ENCODE data around the gene CACNA1H. TPM values are rescaled to one million over a fixed set of nuclear protein-coding genes. Genes with fewer than 3 reads are reported as not detected.

The CACNA1H gene
- under 1 TPM; 0.50 to 0.84 TPM for total RNA-seq

DNA sequence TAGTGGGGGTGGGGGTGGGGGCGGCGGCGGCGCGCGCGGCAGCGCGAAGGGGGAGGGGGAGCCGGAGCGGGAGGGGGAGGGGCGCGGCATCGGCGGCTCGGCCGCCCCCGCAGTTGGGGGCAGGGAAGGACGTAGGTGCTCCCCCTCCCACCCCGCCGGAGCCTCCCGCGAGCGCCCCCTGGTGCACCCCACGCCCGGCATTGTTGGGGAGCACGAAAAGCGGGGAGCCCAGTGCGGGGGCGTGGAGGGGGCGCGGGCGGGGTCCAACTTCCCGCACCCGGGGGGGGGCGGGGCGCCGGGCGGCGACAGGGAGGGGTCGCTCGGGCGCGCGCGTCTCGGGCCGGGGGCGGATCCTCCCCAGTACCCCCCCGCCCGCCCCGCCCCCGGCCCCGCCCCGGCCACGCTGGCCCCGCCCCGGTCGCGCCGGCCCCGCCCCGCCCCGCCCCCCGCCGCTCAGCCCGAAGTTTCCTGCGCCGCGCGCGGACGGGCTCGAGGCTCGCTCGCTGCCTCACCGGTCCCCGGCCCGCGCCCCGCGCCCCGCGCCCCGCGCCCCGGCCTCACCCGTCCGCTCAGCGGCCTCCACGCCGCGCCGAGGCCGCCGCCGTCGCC is at the start of gene CACNA1H:
TSS of gene CACNA1H (plus strand) at position 456 of the 609 bp plus-strand sequence. CDS start 632 bp downstream, outside the sequence.
- H3K4me3 Mint-ChIP-seq = peak within 1 kb of the TSS; percentile 57

DNA sequence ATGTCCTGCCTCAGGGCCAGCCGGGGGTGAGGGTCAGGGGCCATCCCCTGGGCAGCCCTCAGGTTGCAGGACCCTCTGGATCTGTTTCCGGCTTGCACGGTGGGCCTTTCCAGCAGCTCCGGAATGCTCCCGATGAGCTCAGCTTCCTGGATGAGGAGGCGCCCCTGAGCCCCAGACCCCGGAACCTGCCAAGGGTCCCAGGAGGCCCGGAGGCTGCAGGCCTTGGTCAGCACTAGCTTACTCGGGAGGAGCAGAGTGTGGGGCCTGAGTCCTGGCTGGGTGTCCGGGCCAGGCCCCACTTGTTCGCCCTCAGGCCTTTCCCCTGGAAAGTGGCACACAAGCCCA is 49.3 kb upstream of the CACNA1H start:
- H3K4me3 Mint-ChIP-seq = no peak overlapping the region
- intact Hi-C loops (cut with micrococcal nuclease) = loop anchor here (1.0 to 2.0 kb wide), 2 partner anchors 47 to 290 kb away; no protein-coding TSS in a partner anchor
- no peaks in the 10 kb centered on the region for H3K36me3 Mint-ChIP-seq (ENCODE audit: low read depth)
- no peak overlapping the region for H3K27ac Mint-ChIP-seq
- CTCF ChIA-PET = interaction anchor here (1.2 to 1.4 kb wide), 2 partner anchors 289 to 391 kb away, joined by 3 to 7 read pairs; no protein-coding TSS in a partner anchor
- no peaks in the 10 kb centered on the region for H3K4me1 Mint-ChIP-seq (ENCODE audit: low read depth)
- no peak for DNase-seq
- no peaks in the 10 kb centered on the region for H3K9me3 Mint-ChIP-seq
- H3K27me3 Mint-ChIP-seq (ENCODE audit: low read depth) = peaks cover 11% of the 10 kb centered on the region

More for the DNA sequence above, at the start of gene CACNA1H:
- H3K9me3 Mint-ChIP-seq = no peaks in the 10 kb centered on the region
- H3K27me3 Mint-ChIP-seq (ENCODE audit: low read depth) = peaks cover 9% of the 10 kb centered on the region
- CTCF ChIA-PET = no interaction called here
- no peak within 1 kb of the TSS for H3K27ac Mint-ChIP-seq
- intact Hi-C loops (cut with micrococcal nuclease) = no loop called here
- H3K36me3 Mint-ChIP-seq (ENCODE audit: low read depth) = no peaks in the 10 kb centered on the region
- peaks cover 2% of the 10 kb centered on the region for H3K4me1 Mint-ChIP-seq (ENCODE audit: low read depth)
- peak; percentile 64 for DNase-seq

DNA sequence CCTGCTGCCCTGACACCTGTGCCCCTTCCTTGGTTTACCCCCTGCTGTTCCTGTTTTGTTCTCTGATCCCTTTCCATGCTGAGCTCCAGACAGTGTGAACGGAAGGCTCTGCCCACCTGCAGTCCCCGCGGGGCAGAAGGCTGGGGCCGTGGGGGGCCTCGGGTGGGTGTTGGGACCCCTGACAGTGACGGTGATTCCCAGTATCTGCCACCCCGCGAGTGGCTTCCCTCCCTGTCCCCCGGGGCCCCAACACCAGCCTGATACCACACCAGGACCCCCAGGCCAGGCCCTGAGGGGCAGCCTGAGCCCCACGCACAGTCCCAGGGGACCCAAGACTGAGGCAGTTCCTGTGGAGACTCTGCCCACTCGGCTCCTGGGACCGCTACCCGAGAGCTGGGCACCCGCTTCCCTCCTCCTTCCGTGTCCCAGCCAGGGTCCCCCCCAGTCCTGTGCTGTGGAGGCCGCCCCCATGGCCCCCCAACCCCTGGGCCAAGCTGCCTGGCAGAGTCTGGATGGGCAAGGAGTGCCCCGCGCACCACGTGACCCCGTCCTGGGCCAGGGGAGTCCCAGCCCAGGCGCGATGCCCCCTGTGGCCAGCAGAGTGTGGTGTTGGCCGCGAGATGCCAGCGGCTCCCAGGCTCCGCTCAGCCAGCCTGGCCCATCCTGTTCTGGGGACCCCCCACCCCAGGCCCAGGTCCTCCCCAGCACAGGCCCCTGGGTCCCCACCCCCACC is 46.9 kb upstream of the CACNA1H start:
- H3K9me3 Mint-ChIP-seq = no peaks in the 10 kb centered on the region
- peak; percentile 57 for DNase-seq

DNA sequence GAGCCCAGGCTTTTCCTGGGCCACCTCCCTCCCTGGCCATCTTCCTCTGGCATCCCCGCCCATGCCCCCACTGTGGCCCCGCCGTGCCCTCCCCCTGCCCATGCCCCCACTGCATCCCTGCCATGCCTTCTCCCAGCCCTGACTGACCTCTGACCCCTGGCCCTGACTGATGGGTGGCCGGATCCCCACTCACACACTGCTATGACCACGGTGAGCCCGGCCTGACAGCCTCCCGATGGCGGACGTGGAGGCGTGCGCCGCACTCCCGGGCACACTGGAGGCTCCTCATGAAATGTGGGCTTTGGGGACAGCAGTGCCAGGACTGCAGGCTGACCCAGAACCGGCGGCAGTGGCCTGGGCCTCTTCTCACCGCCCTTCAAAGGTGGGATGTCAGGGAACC is 46.2 kb upstream of the CACNA1H start:
- no peaks in the 10 kb centered on the region for H3K36me3 Mint-ChIP-seq (ENCODE audit: low read depth)
- H3K27me3 Mint-ChIP-seq (ENCODE audit: low read depth) = peaks cover 12% of the 10 kb centered on the region
- intact Hi-C loops (cut with micrococcal nuclease) = loop anchor here (2.0 kb wide), 1 partner anchor 88 kb away; no protein-coding TSS in a partner anchor
- no peak overlapping the region for H3K27ac Mint-ChIP-seq
- no peak overlapping the region for H3K4me3 Mint-ChIP-seq
- CTCF ChIA-PET = interaction anchor here (0.6 kb wide), 1 partner anchor 47 kb away, joined by 3 read pairs; no protein-coding TSS in a partner anchor
- no peak for DNase-seq
- no peaks in the 10 kb centered on the region for H3K9me3 Mint-ChIP-seq
- no peaks in the 10 kb centered on the region for H3K4me1 Mint-ChIP-seq (ENCODE audit: low read depth)

More for the DNA sequence above, 46.9 kb upstream of the CACNA1H start:
- intact Hi-C loops (cut with micrococcal nuclease) = loop anchor here (2.0 kb wide), 1 partner anchor 89 kb away; no protein-coding TSS in a partner anchor
- no peak overlapping the region for H3K4me3 Mint-ChIP-seq
- no peaks in the 10 kb centered on the region for H3K36me3 Mint-ChIP-seq (ENCODE audit: low read depth)
- H3K27ac Mint-ChIP-seq = no peak overlapping the region
- H3K4me1 Mint-ChIP-seq (ENCODE audit: low read depth) = no peaks in the 10 kb centered on the region
- H3K27me3 Mint-ChIP-seq (ENCODE audit: low read depth) = peaks cover 9% of the 10 kb centered on the region
- CTCF ChIA-PET = no interaction called here

DNA sequence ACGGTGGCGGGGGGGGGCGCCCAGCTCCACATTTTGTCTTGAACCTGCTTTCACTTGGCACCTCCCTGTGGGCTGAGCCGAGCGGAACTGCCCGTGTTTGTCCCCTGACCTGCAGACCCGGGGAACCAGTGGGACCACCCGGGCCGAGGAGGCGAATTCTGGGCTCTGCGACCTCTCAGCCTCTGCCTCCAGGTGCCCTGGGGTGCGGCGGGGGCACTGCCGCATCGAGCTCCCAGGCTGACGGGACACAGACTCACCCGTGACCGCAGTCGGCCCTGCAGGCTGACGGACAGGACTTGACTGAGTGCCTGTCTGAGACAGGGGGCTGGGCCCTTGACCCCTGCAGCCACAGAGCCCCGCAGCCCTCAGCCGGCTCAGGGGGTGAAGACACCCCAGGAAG is 45.8 kb upstream of the CACNA1H start:
- H3K27ac Mint-ChIP-seq = no peak overlapping the region
- H3K36me3 Mint-ChIP-seq (ENCODE audit: low read depth) = no peaks in the 10 kb centered on the region
- no peak for DNase-seq
- H3K4me3 Mint-ChIP-seq = no peak overlapping the region
- H3K9me3 Mint-ChIP-seq = no peaks in the 10 kb centered on the region
- intact Hi-C loops (cut with micrococcal nuclease) = loop anchor here (2.0 kb wide), 1 partner anchor 88 kb away; no protein-coding TSS in a partner anchor
- no peaks in the 10 kb centered on the region for H3K4me1 Mint-ChIP-seq (ENCODE audit: low read depth)
- CTCF ChIA-PET = interaction anchor here (0.6 kb wide), 1 partner anchor 47 kb away, joined by 3 read pairs; no protein-coding TSS in a partner anchor
- peaks cover 12% of the 10 kb centered on the region for H3K27me3 Mint-ChIP-seq (ENCODE audit: low read depth)

DNA sequence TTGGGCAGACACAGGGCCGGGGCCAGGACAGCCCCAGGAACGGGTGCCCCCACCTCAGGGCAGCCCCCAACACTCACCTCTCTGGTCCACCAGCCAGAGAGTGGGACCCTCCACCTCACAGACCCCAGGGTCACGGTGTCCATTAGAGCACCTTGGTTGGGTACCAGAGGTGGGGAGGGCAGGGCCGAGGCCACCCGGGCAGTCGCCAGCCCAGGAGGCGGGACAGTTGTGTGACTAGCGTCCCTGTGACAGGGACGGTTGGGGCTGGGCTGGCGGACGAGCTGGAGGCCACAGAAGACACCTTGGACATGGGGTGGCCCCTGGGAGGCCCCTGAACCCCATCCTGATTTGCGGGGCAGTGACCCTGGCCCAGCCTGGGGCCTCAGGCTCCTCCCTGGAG is 45.2 kb upstream of the CACNA1H start:
- H3K9me3 Mint-ChIP-seq = no peaks in the 10 kb centered on the region
- no peak for DNase-seq
- H3K27me3 Mint-ChIP-seq (ENCODE audit: low read depth) = peaks cover 12% of the 10 kb centered on the region
- CTCF ChIA-PET = no interaction called here
- H3K36me3 Mint-ChIP-seq (ENCODE audit: low read depth) = no peaks in the 10 kb centered on the region
- no peak overlapping the region for H3K4me3 Mint-ChIP-seq
- H3K4me1 Mint-ChIP-seq (ENCODE audit: low read depth) = no peaks in the 10 kb centered on the region
- intact Hi-C loops (cut with micrococcal nuclease) = loop anchor here (2.0 kb wide), 1 partner anchor 87 kb away; no protein-coding TSS in a partner anchor
- no peak overlapping the region for H3K27ac Mint-ChIP-seq

DNA sequence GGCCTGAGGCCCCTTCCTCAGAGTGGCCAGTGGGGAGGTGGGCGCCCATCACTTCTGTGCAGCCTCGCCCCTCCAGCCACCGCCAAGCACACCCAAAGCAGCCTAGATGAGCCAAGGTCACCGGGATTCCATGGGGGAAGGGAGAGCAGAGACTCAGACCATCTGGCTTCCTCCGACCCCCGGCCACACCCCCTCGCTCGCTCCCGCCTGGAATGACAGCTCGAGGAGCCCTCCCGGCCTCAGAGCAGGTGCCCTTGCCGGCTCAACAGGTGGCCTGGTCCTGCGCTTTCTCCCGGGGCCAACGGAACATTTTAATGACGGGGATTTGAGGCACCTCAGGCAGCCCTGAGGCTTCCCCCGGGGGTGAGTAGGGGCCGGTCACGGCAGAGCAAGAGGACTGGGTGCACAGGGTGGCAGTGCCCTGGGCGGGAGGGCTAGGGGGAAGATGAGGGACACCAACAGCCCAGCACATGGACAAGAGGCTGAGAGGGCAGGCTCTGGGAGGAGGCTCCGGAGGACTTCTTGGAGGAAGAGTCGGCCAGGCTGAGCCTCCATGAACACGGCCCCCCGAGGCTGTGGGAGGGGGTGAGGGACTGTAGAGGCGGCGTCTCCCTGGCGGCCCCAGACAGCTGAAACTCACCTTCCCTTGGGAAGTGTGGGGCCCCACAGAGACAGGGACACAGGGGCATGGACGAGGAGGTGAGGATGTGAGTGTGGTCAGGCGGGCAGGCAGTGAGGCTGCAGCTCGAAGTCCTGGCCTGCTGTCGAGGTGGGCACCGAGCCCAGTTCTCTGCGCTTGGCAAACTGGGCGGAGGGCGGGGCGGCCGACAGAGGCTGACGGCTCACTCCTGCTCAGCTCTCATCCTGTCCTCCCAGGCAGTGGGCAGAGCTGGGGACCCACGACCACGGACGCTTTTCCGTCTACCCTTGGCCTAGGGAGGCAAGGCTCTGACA is 44.3 kb upstream of the CACNA1H start:
- CTCF ChIA-PET = no interaction called here
- DNase-seq = no peak
- H3K4me3 Mint-ChIP-seq = no peak overlapping the region
- no peaks in the 10 kb centered on the region for H3K36me3 Mint-ChIP-seq (ENCODE audit: low read depth)
- peaks cover 12% of the 10 kb centered on the region for H3K27me3 Mint-ChIP-seq (ENCODE audit: low read depth)
- no peaks in the 10 kb centered on the region for H3K9me3 Mint-ChIP-seq
- no peaks in the 10 kb centered on the region for H3K4me1 Mint-ChIP-seq (ENCODE audit: low read depth)
- H3K27ac Mint-ChIP-seq = no peak overlapping the region
- intact Hi-C loops (cut with micrococcal nuclease) = no loop called here

DNA sequence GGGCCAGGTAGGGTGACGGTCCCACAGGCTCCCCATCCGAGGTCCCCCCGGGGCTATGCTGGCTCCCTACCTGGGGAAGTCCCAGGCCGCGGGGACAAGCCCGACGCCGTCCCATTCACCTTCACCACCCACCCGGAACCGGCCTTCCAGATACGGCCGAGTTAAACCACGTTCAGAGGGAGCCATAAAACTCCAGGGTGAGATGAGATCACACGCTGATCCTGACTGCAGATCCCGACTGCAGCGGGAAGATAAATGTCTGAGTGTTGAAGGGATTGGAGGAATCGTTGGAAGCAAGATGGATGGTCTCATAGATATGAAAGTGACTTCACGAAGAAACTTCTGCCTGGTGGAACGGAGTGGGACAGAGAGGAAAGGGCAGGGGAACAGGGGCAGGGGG is 43.3 kb upstream of the CACNA1H start:
- CTCF ChIA-PET = no interaction called here
- H3K27ac Mint-ChIP-seq = no peak overlapping the region
- no peak overlapping the region for H3K4me3 Mint-ChIP-seq
- H3K9me3 Mint-ChIP-seq = no peaks in the 10 kb centered on the region
- no peak for DNase-seq
- H3K36me3 Mint-ChIP-seq (ENCODE audit: low read depth) = no peaks in the 10 kb centered on the region
- peaks cover 7% of the 10 kb centered on the region for H3K27me3 Mint-ChIP-seq (ENCODE audit: low read depth)
- intact Hi-C loops (cut with micrococcal nuclease) = no loop called here
- H3K4me1 Mint-ChIP-seq (ENCODE audit: low read depth) = no peaks in the 10 kb centered on the region

DNA sequence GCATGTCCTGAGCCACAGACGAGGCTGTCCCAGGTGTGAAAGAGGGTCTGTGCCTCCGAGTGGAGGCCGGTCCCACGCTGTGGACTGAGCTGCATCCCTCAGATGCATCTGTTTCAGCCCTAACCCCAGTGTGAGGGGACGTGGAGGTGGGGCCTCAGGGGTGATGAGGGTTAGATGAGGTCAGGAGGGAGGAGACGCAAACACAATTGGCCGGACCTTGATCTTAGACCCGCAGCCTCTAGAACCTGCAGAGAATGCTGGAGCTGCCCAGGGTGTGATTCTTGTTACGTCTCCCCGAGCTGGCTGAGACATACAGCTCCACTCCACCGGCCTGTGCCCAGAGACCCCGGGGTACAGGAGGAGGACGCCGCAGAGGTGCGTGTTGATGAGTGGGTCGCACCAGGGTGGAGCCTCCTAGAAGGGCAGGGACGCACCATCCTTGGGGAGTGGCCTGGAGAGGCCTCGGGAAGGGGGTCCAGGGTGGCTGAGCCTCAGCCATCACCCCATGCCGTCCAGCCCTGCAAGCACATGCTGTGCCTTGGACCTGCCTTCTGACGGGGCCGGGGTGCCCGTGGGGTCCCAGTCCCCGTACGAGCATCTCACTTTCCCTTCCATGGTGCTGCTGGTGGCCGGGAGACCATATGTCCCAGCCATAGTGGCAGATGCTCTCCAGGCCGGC is 40.3 kb upstream of the CACNA1H start:
- CTCF ChIA-PET = no interaction called here
- Mint-ChIP-seq H3K27me3 (ENCODE audit: low read depth) (peaks cover 3% of the 10 kb centered on the region), H3K4me3 (no peak overlapping the region), H3K4me1 (ENCODE audit: low read depth) (no peaks in the 10 kb centered on the region), H3K36me3 (ENCODE audit: low read depth) (no peaks in the 10 kb centered on the region), H3K9me3 (no peaks in the 10 kb centered on the region), H3K27ac (no peak overlapping the region)
- no peak for DNase-seq
- intact Hi-C loops (cut with micrococcal nuclease) = no loop called here

DNA sequence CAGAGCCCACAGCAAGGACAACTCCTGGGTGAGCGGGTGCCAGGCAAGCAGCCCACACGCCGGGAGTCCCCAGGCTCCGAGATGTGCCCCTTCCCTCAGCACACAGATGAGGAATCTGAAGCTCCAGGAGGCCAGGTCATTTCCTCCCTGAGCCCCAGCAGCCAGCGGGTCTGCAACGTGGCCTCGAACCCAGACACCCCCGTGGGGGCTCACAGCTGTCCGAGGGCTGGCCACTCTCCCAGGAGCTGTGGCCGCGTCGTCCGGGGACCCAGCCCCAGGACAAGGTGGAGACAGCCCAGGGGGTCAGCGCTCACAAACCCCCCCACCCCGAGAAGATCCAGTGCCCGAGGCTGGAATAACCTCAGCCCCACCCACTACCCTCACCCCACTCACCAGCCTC is 39.4 kb upstream of the CACNA1H start:
- Mint-ChIP-seq H3K4me3 (no peak overlapping the region), H3K4me1 (ENCODE audit: low read depth) (no peaks in the 10 kb centered on the region), H3K27me3 (ENCODE audit: low read depth) (peaks cover 3% of the 10 kb centered on the region), H3K27ac (no peak overlapping the region), H3K36me3 (ENCODE audit: low read depth) (no peaks in the 10 kb centered on the region), H3K9me3 (no peaks in the 10 kb centered on the region)
- CTCF ChIA-PET = no interaction called here
- intact Hi-C loops (cut with micrococcal nuclease) = no loop called here
- no peak for DNase-seq

DNA sequence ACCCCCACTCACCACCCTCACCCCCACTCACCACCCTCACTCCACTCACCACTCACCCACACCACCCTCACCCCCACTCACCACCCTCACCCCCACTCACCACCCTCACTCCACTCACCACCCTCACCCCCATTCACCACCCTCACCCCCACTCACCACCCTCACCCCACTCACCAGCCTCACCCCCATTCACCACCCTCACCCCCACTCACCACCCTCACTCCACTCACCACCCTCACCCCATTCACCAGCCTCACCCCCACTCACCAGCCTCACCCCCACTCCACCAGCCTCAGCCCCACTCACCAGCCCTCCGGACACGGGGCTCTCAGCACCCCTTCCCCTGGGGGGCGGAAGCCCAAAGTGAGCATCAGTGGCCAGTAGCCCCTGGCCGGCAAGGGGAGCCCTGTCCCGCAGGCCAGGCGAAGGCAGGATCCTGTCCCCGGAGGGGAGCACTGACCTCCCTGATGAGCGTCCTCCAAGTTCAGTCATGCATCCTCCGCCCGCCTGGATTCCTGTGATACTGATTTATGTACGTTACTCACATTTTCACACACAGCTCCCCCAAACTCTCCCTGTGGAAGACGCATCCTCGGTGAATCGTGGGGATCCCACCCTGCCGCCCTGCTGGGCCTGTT is 38.9 kb upstream of the CACNA1H start:
- no peaks in the 10 kb centered on the region for H3K36me3 Mint-ChIP-seq (ENCODE audit: low read depth)
- CTCF ChIA-PET = no interaction called here
- intact Hi-C loops (cut with micrococcal nuclease) = no loop called here
- no peaks in the 10 kb centered on the region for H3K9me3 Mint-ChIP-seq
- no peak for DNase-seq
- H3K27ac Mint-ChIP-seq = no peak overlapping the region
- H3K27me3 Mint-ChIP-seq (ENCODE audit: low read depth) = peaks cover 3% of the 10 kb centered on the region
- no peak overlapping the region for H3K4me3 Mint-ChIP-seq
- no peaks in the 10 kb centered on the region for H3K4me1 Mint-ChIP-seq (ENCODE audit: low read depth)
